HEK293 (cell line): ENCODE data around the gene TRIM44.

ENCODE experiments used
- CTCF ChIA-PET: fragments of 350-600 bp; formaldehyde crosslinking; extraction: SDS; loops from one replicate; lab custom pipeline; 2021; ENCODE audit warnings: antibody characterized with exemption; lab: Yijun Ruan, JAX
- POLR2A ChIA-PET: fragments of 300-600 bp; formaldehyde crosslinking; extraction: SDS; loops from one replicate; lab custom pipeline; 2020; ENCODE audit warnings: antibody characterized with exemption, inconsistent platforms; lab: Yijun Ruan, JAX
- H3K27ac ChIP-seq: fragments of 200-500 bp; sonication (Bioruptor generic); 2 replicates; pipeline ENCODE4 v1.5.1; 2014; ENCODE audit warnings: low read depth, low read length, control low read depth, inconsistent platforms; ENCODE audit errors: extremely low read depth
- H3K36me3 ChIP-seq, 2 experiments: fragments of 200-500 bp in 1 of 2; sonication (Bioruptor generic) in 1 of 2; 1 replicate in 1 of 2; 2 replicates in 1 of 2; pipeline ENCODE4 v1.5.1; 2014 to 2017; ENCODE audit warnings: inconsistent platforms in 2 of 2, low read length in 2 of 2; ENCODE audit not compliant: control insufficient read depth in 2 of 2, insufficient read depth in 1 of 2
- H3K4me1 ChIP-seq: fragments of 200-500 bp; sonication (Bioruptor generic); 2 replicates; pipeline ENCODE4 v1.5.1; 2014; ENCODE audit warnings: mild to moderate bottlenecking, low read length, inconsistent platforms; ENCODE audit not compliant: control insufficient read depth, insufficient read depth
- H3K4me3 ChIP-seq: 2 replicates; pipeline ENCODE4 v1.5.1; 2011; ENCODE audit warnings: low read depth, mild to moderate bottlenecking, control low read depth, low read length, moderate library complexity
- H3K9me3 ChIP-seq: fragments of 200-500 bp; sonication (Bioruptor generic); 2 replicates; pipeline ENCODE4 v1.5.1; 2014; ENCODE audit warnings: low read depth, low read length, inconsistent platforms; ENCODE audit not compliant: control insufficient read depth, insufficient read depth
- BCL6B ChIP-seq: fragments of 450-650 bp; formaldehyde crosslinking; IDR thresholded peaks from 2 replicates; pipeline ENCODE4 v1.5.1; 2017; ENCODE audit warnings: missing biosample characterization, missing genetic modification characterization
- CTCF ChIP-seq: fragments of 450-650 bp; formaldehyde crosslinking; IDR thresholded peaks from 2 replicates; pipeline ENCODE4 v1.5.1; 2016; ENCODE audit warnings: missing biosample characterization, missing genetic modification characterization
- MEIS1 ChIP-seq: sonication (generic); formaldehyde crosslinking; IDR thresholded peaks from 2 replicates; pipeline ENCODE4 v1.8.1; 2022; ENCODE audit warnings: missing genetic modification reagents, mild to moderate bottlenecking, borderline replicate concordance
- PATZ1 ChIP-seq: fragments of 450-650 bp; formaldehyde crosslinking; IDR thresholded peaks from 2 replicates; pipeline ENCODE4 v1.5.1; 2016; ENCODE audit warnings: missing biosample characterization, missing genetic modification characterization
- SCRT1 ChIP-seq: fragments of 450-650 bp; formaldehyde crosslinking; IDR thresholded peaks from 2 replicates; pipeline ENCODE4 v1.5.1; 2016; ENCODE audit warnings: missing biosample characterization, missing genetic modification characterization, borderline replicate concordance
- ZFP41 ChIP-seq: fragments of 450-650 bp; formaldehyde crosslinking; IDR thresholded peaks from 2 replicates; pipeline ENCODE4 v1.5.1; 2016; ENCODE audit warnings: missing biosample characterization, missing genetic modification characterization, borderline replicate concordance
- ZNF132 ChIP-seq: fragments of 450-650 bp; formaldehyde crosslinking; IDR thresholded peaks from 2 replicates; pipeline ENCODE4 v1.5.1; 2017; ENCODE audit warnings: missing biosample characterization, missing genetic modification characterization, borderline replicate concordance
- ZNF175 ChIP-seq: fragments of 450-650 bp; formaldehyde crosslinking; IDR thresholded peaks from 2 replicates; pipeline ENCODE4 v1.5.1; 2016; ENCODE audit warnings: missing biosample characterization, missing genetic modification characterization
- ZNF18 ChIP-seq: fragments of 450-650 bp; formaldehyde crosslinking; IDR thresholded peaks from 2 replicates; pipeline ENCODE4 v1.5.1; 2016; ENCODE audit warnings: missing biosample characterization, missing genetic modification characterization
- ZNF184 ChIP-seq: fragments of 450-650 bp; IDR thresholded peaks from 2 replicates; pipeline ENCODE4 v1.5.1; 2018; ENCODE audit warnings: missing biosample characterization, mild to moderate bottlenecking, missing genetic modification characterization
- ZNF248 ChIP-seq: fragments of 450-650 bp; formaldehyde crosslinking; IDR thresholded peaks from 2 replicates; pipeline ENCODE4 v1.5.1; 2017; ENCODE audit warnings: missing biosample characterization, missing genetic modification characterization
- ZNF280C ChIP-seq: fragments of 450-650 bp; formaldehyde crosslinking; IDR thresholded peaks from 2 replicates; pipeline ENCODE4 v1.5.1; 2016; ENCODE audit warnings: missing biosample characterization, missing genetic modification characterization
- ZNF362 ChIP-seq: fragments of 450-650 bp; formaldehyde crosslinking; IDR thresholded peaks from 2 replicates; pipeline ENCODE4 v1.5.1; 2016; ENCODE audit warnings: missing biosample characterization, missing genetic modification characterization
- ZNF513 ChIP-seq: fragments of 450-650 bp; IDR thresholded peaks from 2 replicates; pipeline ENCODE4 v1.5.1; 2018; ENCODE audit warnings: missing biosample characterization, missing genetic modification characterization
- ZNF544 ChIP-seq: fragments of 450-650 bp; formaldehyde crosslinking; IDR thresholded peaks from 2 replicates; pipeline ENCODE4 v1.5.0; 2017; ENCODE audit warnings: missing biosample characterization, missing genetic modification characterization
- ZNF596 ChIP-seq: fragments of 450-650 bp; IDR thresholded peaks from 2 replicates; pipeline ENCODE4 v1.5.0; 2018; ENCODE audit warnings: missing biosample characterization, mild to moderate bottlenecking, missing genetic modification characterization, moderate library complexity
- ZNF776 ChIP-seq: fragments of 450-650 bp; formaldehyde crosslinking; IDR thresholded peaks from 2 replicates; pipeline ENCODE4 v1.5.0; 2017; ENCODE audit warnings: missing biosample characterization, missing genetic modification characterization, borderline replicate concordance
- ZNF792 ChIP-seq: fragments of 450-650 bp; formaldehyde crosslinking; IDR thresholded peaks from 2 replicates; pipeline ENCODE4 v1.5.1; 2016; ENCODE audit warnings: missing biosample characterization, missing genetic modification characterization
- ZSCAN5A ChIP-seq: fragments of 450-650 bp; formaldehyde crosslinking; IDR thresholded peaks from 2 replicates; pipeline ENCODE4 v1.5.1; 2016; ENCODE audit warnings: missing biosample characterization, missing genetic modification characterization
- ZXDB ChIP-seq: fragments of 450-650 bp; formaldehyde crosslinking; IDR thresholded peaks from 2 replicates; pipeline ENCODE4 v1.5.1; 2016; ENCODE audit warnings: missing biosample characterization, missing genetic modification characterization

TRIM44 gene

GRCh38 chr11:35809561-35809960, 147.0 kb downstream of the TRIM44 start:
- Histone ChIP-seq H3K4me3 (no peak overlapping the region), H3K27ac (no peak overlapping the region), H3K9me3 (no peaks in the 10 kb centered on the region), H3K36me3 (peaks cover 0 to 6% of the 10 kb centered on the region in 2 experiments; a peak in 1 of 3 replicates), H3K4me1 (no peaks in the 10 kb centered on the region)
- POLR2A ChIA-PET: no interaction called here
- CTCF ChIA-PET: interaction anchor here (0.6 to 7.9 kb wide), 2 partner anchors 13 to 39 kb away, joined by 3 to 57 read pairs; no protein-coding TSS in a partner anchor
- TF ChIP-seq CTCF (tag by site-specific recombination) (no peak), PATZ1 (tag by site-specific recombination) (no peak), ZNF776 (tag by site-specific recombination) (no peak), ZNF596 (tag by site-specific recombination) (no peak), ZNF544 (no peak), ZNF362 (tag by site-specific recombination) (no peak), ZNF18 (tag by site-specific recombination) (no peak), ZSCAN5A (tag by site-specific recombination) (no peak), ZNF175 (tag by site-specific recombination) (no peak), SCRT1 (tag by site-specific recombination) (no peak), ZNF132 (tag by site-specific recombination) (no peak), ZNF280C (tag by site-specific recombination) (no peak), ZXDB (no peak), ZNF248 (no peak), ZNF184 (tag by site-specific recombination) (no peak), BCL6B (tag by site-specific recombination) (no peak), ZNF792 (tag by site-specific recombination) (no peak), ZNF513 (tag by site-specific recombination) (no peak), ZFP41 (tag by site-specific recombination) (no peak), MEIS1 (no peak)
